ENCODE data around the gene CNTNAP2.

CNTNAP2 gene

GRCh38 chr7:148121847-148122246 is 2005.2 kb downstream of the CNTNAP2 start:
- Histone ChIP-seq H3K4me2 (no peak overlapping the region), H4K20me1 (ENCODE audit: insufficient read depth) (no peaks in the 10 kb centered on the region), H3K27ac (no peak overlapping the region), H3K9ac (no peak overlapping the region), H2AFZ (ENCODE audit: low read depth) (no peak overlapping the region), H3K4me3 (IDR thresholded peaks at IDR 0.05; ENCODE audit: insufficient read depth, low read depth, low read length) (no peak overlapping the region), H3K4me1 (ENCODE audit: low read depth, poor library complexity, severe bottlenecking) (peaks cover 5% of the 10 kb centered on the region), H3K36me3 (ENCODE audit: insufficient read depth) (no peaks in the 10 kb centered on the region), H3K79me2 (ENCODE audit: insufficient read depth, low read depth) (no peaks in the 10 kb centered on the region), H3K27me3 (ENCODE audit: insufficient read depth, low read depth) (no peaks in the 10 kb centered on the region)
- TF ChIP-seq CTCF (conservative IDR thresholded peaks at IDR 0.05; ENCODE audit: low read depth, low read length): no peak

GRCh38 chr7:148124477-148124876 is 2007.9 kb downstream of the CNTNAP2 start:
- H3K27ac ChIP-seq: no peak overlapping the region

GRCh38 chr7:148127374-148127773 is 2010.8 kb downstream of the CNTNAP2 start:
- no peaks in the 10 kb centered on the region for H3K36me3 ChIP-seq (ENCODE audit: insufficient read depth)
- H4K20me1 ChIP-seq (ENCODE audit: insufficient read depth): no peaks in the 10 kb centered on the region
- no peaks in the 10 kb centered on the region for H3K79me2 ChIP-seq (ENCODE audit: insufficient read depth, low read depth)
- no peak overlapping the region for H3K9ac ChIP-seq
- no peaks in the 10 kb centered on the region for H3K27me3 ChIP-seq (ENCODE audit: insufficient read depth, low read depth)
- H2AFZ ChIP-seq (ENCODE audit: low read depth): no peak overlapping the region
- H3K4me2 ChIP-seq: no peak overlapping the region
- no peak overlapping the region for H3K27ac ChIP-seq
- TF ChIP-seq CTCF (conservative IDR thresholded peaks at IDR 0.05; ENCODE audit: low read depth, low read length): no peak
- H3K4me1 ChIP-seq (ENCODE audit: low read depth, poor library complexity, severe bottlenecking): no peaks in the 10 kb centered on the region
- no peak overlapping the region for H3K4me3 ChIP-seq (IDR thresholded peaks at IDR 0.05; ENCODE audit: insufficient read depth, low read depth, low read length)

More at GRCh38 chr7:148124477-148124876, 2007.9 kb downstream of the CNTNAP2 start:
- Histone ChIP-seq H4K20me1 (ENCODE audit: insufficient read depth) (no peaks in the 10 kb centered on the region), H3K4me1 (ENCODE audit: low read depth, poor library complexity, severe bottlenecking) (no peaks in the 10 kb centered on the region), H3K36me3 (ENCODE audit: insufficient read depth) (no peaks in the 10 kb centered on the region), H2AFZ (ENCODE audit: low read depth) (no peak overlapping the region), H3K4me3 (IDR thresholded peaks at IDR 0.05; ENCODE audit: insufficient read depth, low read depth, low read length) (no peak overlapping the region), H3K79me2 (ENCODE audit: insufficient read depth, low read depth) (no peaks in the 10 kb centered on the region), H3K9ac (no peak overlapping the region), H3K27me3 (ENCODE audit: insufficient read depth, low read depth) (no peaks in the 10 kb centered on the region), H3K4me2 (no peak overlapping the region)
- no peak for TF ChIP-seq CTCF (conservative IDR thresholded peaks at IDR 0.05; ENCODE audit: low read depth, low read length)

- H3K27me3 ChIP-seq (ENCODE audit: insufficient read depth, low read depth): no peaks in the 10 kb centered on the region
- no peak overlapping the region for H3K4me3 ChIP-seq (IDR thresholded peaks at IDR 0.05; ENCODE audit: insufficient read depth, low read depth, low read length)
- TF ChIP-seq CTCF (conservative IDR thresholded peaks at IDR 0.05; ENCODE audit: low read depth, low read length): no peak
- no peak overlapping the region for H3K27ac ChIP-seq
- H2AFZ ChIP-seq (ENCODE audit: low read depth): no peak overlapping the region
- H4K20me1 ChIP-seq (ENCODE audit: insufficient read depth): no peaks in the 10 kb centered on the region
- H3K79me2 ChIP-seq (ENCODE audit: insufficient read depth, low read depth): no peaks in the 10 kb centered on the region
- H3K4me2 ChIP-seq: no peak overlapping the region
- no peaks in the 10 kb centered on the region for H3K36me3 ChIP-seq (ENCODE audit: insufficient read depth)
- no peak overlapping the region for H3K9ac ChIP-seq
- H3K4me1 ChIP-seq (ENCODE audit: low read depth, poor library complexity, severe bottlenecking): no peaks in the 10 kb centered on the region
Measured at GRCh38 chr7:148129023-148129422, 2012.4 kb downstream of the CNTNAP2 start.

Data from KMS-11 (cell line).